ENCODE results near the gene FMO3. TPM values are rescaled to one million over a fixed set of nuclear protein-coding genes. Genes with fewer than 3 reads are reported as not detected.

The FMO3 gene
- total RNA-seq, 2 experiments from 2014 or later, result not detected

DNA sequence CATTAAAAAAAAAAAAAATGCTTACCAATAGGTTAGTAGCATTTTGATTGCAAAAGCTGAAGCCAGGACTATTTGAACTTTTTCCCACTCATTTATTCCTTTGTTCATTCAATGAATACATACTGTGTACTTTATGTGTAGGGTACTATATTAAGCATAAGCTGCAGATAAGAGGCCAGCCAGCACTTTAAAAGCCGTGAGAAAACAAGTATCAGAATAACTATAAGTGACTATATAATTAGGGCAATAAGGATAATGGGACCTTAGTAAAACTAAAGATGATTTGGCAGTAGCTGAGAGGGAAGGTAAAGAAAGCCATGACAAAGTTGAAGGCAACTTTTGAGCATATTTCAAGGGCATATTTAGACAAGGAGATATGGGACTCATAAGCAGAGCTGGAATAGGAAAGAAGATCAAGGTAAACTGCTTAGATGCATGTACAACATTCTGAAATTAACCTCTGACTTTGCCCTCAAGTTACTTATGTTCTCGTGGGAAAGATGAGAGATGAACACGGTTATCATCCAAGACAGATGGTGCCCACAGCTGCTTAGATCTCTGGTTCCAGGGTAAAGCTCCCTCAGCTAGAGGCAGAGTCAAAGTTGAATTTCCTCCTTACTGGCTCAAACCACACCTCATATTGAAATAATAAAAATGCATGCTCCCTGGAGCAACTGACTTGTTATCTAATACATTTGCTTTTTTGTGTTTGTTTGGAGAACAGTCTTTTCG is 50.4 kb downstream of the FMO3 start:
- no peaks in the 10 kb centered on the region for H3K36me3 Mint-ChIP-seq (ENCODE audit: low read depth)
- H3K27ac Mint-ChIP-seq, result no peak overlapping the region
- POLR2A ChIA-PET, result no interaction called here
- H3K9me3 Mint-ChIP-seq (ENCODE audit: low read depth), result no peaks in the 10 kb centered on the region
- H3K27me3 Mint-ChIP-seq, result peaks cover 7% of the 10 kb centered on the region
- intact Hi-C loops (cut with DNase I, micrococcal nuclease), result no loop called here
- DNase-seq (no peak), ATAC-seq (no peak)
- CTCF ChIA-PET, result interaction anchor here (0.6 to 1.0 kb wide), 2 partner anchors 19 to 33 kb away, joined by 3 read pairs; no protein-coding TSS in a partner anchor
- no peak overlapping the region for H3K4me3 Mint-ChIP-seq
- no peaks in the 10 kb centered on the region for H3K4me1 Mint-ChIP-seq

DNA sequence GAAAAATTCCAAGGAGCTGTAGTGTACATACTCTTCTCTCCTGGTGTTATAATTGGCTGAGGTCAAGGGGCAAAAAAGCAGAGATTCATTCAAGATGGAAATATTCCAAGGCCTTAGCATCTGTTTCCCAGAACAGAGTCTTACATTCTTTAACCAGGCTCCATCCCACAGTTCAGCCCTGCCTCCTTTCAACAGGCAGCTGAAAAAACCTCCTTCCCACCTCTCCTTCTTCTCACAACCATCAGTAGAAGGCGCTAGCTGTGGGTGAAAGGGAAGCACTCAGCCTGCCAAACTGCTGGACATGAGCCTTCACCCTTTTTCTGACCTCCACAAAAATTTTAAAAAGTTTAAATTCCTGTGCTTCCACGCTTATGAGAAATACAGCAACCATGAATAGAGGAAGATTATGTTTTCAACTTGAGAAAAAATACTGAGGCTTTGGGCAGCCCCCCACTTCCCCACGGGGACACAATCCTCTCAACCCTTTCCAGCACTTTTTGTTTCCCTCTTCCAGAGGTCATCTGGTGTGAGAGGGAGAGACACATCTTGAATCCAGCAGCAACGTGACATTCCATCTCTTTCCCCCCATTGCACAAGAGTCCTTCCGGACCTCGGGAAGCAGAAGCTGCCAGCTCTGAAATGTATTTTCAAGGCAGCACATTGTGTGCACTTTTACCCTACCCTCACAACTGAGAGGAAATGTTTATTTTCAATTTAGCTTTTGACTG is 51.1 kb downstream of the FMO3 start:
- Mint-ChIP-seq H3K36me3 (ENCODE audit: low read depth) (no peaks in the 10 kb centered on the region), H3K4me1 (no peaks in the 10 kb centered on the region), H3K9me3 (ENCODE audit: low read depth) (no peaks in the 10 kb centered on the region), H3K27me3 (peaks cover 7% of the 10 kb centered on the region), H3K4me3 (no peak overlapping the region), H3K27ac (no peak overlapping the region)
- DNase-seq (no peak), ATAC-seq (no peak)
- ChIA-PET CTCF (interaction anchor here (0.6 to 1.0 kb wide), 2 partner anchors 20 to 32 kb away, joined by 3 read pairs; no protein-coding TSS in a partner anchor), POLR2A (no interaction called here)
- intact Hi-C loops (cut with DNase I, micrococcal nuclease), result no loop called here

- no peak for ATAC-seq
- Mint-ChIP-seq H3K27me3 (peaks cover 7% of the 10 kb centered on the region), H3K9me3 (ENCODE audit: low read depth) (no peaks in the 10 kb centered on the region), H3K36me3 (ENCODE audit: low read depth) (no peaks in the 10 kb centered on the region), H3K4me1 (no peaks in the 10 kb centered on the region), H3K4me3 (no peak overlapping the region), H3K27ac (no peak overlapping the region)
- intact Hi-C loops (cut with DNase I, micrococcal nuclease), result no loop called here
- POLR2A ChIA-PET, result no interaction called here
- no peak for DNase-seq
- CTCF ChIA-PET, result interaction anchor here (0.6 to 1.0 kb wide), 2 partner anchors 11 to 169 kb away, joined by 3 read pairs; no protein-coding TSS in a partner anchor
Measured at GRCh38 chr1:171142416-171143385, 52.0 kb downstream of the FMO3 start.

GRCh38 chr1:171150156-171150555 is 59.5 kb downstream of the FMO3 start:
- no peak for ATAC-seq
- ChIA-PET CTCF (no interaction called here), POLR2A (no interaction called here)
- no peak for DNase-seq
- Mint-ChIP-seq H3K4me1 (no peaks in the 10 kb centered on the region), H3K27me3 (peaks cover 14% of the 10 kb centered on the region), H3K9me3 (ENCODE audit: low read depth) (no peaks in the 10 kb centered on the region), H3K27ac (no peak overlapping the region), H3K4me3 (no peak overlapping the region), H3K36me3 (ENCODE audit: low read depth) (no peaks in the 10 kb centered on the region)
- intact Hi-C loops (cut with DNase I, micrococcal nuclease), result no loop called here

DNA sequence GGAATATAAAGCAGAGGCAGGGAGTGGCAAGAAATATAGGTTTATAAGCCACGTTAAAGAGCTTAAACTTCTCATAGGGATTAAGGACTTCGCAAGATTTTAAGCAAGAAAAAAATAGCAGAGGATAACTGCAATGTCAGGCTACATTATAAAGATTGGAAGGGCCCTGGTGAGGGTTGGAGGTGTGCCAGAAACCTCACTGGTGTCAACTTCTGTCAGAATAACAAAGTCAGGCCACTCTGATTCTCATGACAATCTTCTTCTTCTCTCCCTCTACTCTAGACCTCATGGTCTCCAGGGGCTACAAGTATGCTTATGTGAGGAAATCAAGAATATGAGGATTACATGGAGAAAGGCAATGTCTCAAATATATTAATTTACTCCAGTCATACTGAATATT is 61.8 kb downstream of the FMO3 start:
- no peaks in the 10 kb centered on the region for H3K9me3 Mint-ChIP-seq (ENCODE audit: low read depth)
- intact Hi-C loops (cut with DNase I, micrococcal nuclease), result no loop called here
- DNase-seq (no peak), ATAC-seq (no peak)
- POLR2A ChIA-PET, result no interaction called here
- CTCF ChIA-PET, result interaction anchor here (1.5 kb wide), 1 partner anchor 9 kb away, joined by 3 read pairs; no protein-coding TSS in a partner anchor
- H3K36me3 Mint-ChIP-seq (ENCODE audit: low read depth), result no peaks in the 10 kb centered on the region
- H3K4me3 Mint-ChIP-seq, result no peak overlapping the region
- H3K27ac Mint-ChIP-seq, result no peak overlapping the region
- peaks cover 12% of the 10 kb centered on the region for H3K27me3 Mint-ChIP-seq
- no peaks in the 10 kb centered on the region for H3K4me1 Mint-ChIP-seq

DNA sequence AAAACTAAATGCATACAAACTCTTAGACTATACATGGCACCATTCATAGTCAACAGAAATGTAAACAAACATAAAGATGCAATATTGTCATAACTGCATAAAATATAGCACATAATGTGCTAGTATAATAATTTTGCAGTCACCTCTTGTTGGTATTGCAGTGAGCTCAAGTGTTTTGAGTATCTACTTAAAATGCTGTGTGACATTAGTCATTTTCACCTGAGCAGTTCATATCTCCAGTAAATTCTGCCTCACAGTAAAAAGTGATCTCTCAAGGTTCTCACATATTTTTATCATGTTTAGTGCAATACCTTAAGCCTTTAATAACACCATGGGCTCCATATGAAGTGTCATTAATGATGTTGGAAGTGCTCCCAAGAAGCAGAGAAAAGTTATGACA is 64.8 kb downstream of the FMO3 start:
- no peak for DNase-seq
- ChIA-PET POLR2A (no interaction called here), CTCF (no interaction called here)
- Mint-ChIP-seq H3K9me3 (ENCODE audit: low read depth) (no peaks in the 10 kb centered on the region), H3K36me3 (ENCODE audit: low read depth) (no peaks in the 10 kb centered on the region), H3K27ac (no peak overlapping the region), H3K4me1 (no peaks in the 10 kb centered on the region), H3K27me3 (peaks cover 5% of the 10 kb centered on the region), H3K4me3 (no peak overlapping the region)
- intact Hi-C loops (cut with DNase I, micrococcal nuclease), result no loop called here
- ATAC-seq, result no peak

- peaks cover 2% of the 10 kb centered on the region for H3K27me3 Mint-ChIP-seq
- H3K36me3 Mint-ChIP-seq (ENCODE audit: low read depth), result no peaks in the 10 kb centered on the region
- DNase-seq (no peak), ATAC-seq (no peak)
- no peaks in the 10 kb centered on the region for H3K9me3 Mint-ChIP-seq (ENCODE audit: low read depth)
- intact Hi-C loops (cut with DNase I, micrococcal nuclease), result no loop called here
- H3K4me3 Mint-ChIP-seq, result no peak overlapping the region
- H3K4me1 Mint-ChIP-seq, result no peaks in the 10 kb centered on the region
- CTCF ChIA-PET, result no interaction called here
- POLR2A ChIA-PET, result no interaction called here
- no peak overlapping the region for H3K27ac Mint-ChIP-seq
Measured at GRCh38 chr1:171158096-171158495, 67.4 kb downstream of the FMO3 start.

- ATAC-seq (no peak), DNase-seq (no peak)
- H3K9me3 Mint-ChIP-seq (ENCODE audit: low read depth), result no peaks in the 10 kb centered on the region
- intact Hi-C loops (cut with DNase I, micrococcal nuclease), result no loop called here
- H3K27me3 Mint-ChIP-seq, result peaks cover 2% of the 10 kb centered on the region
- no peaks in the 10 kb centered on the region for H3K36me3 Mint-ChIP-seq (ENCODE audit: low read depth)
- ChIA-PET POLR2A (no interaction called here), CTCF (no interaction called here)
- H3K27ac Mint-ChIP-seq, result no peak overlapping the region
- H3K4me1 Mint-ChIP-seq, result no peaks in the 10 kb centered on the region
- H3K4me3 Mint-ChIP-seq, result no peak overlapping the region
Measured at GRCh38 chr1:171158551-171158950, 67.8 kb downstream of the FMO3 start.

- intact Hi-C loops (cut with DNase I, micrococcal nuclease), result no loop called here
- H3K9me3 Mint-ChIP-seq (ENCODE audit: low read depth), result no peaks in the 10 kb centered on the region
- DNase-seq, result no peak
- no peak for ATAC-seq
- ChIA-PET POLR2A (no interaction called here), CTCF (no interaction called here)
- H3K27ac Mint-ChIP-seq, result no peak overlapping the region
- peaks cover 2% of the 10 kb centered on the region for H3K27me3 Mint-ChIP-seq
- H3K4me3 Mint-ChIP-seq, result no peak overlapping the region
- H3K4me1 Mint-ChIP-seq, result no peaks in the 10 kb centered on the region
- no peaks in the 10 kb centered on the region for H3K36me3 Mint-ChIP-seq (ENCODE audit: low read depth)
Measured at GRCh38 chr1:171159148-171159547, 68.4 kb downstream of the FMO3 start.

GRCh38 chr1:171160211-171160610 is 69.5 kb downstream of the FMO3 start:
- H3K27ac Mint-ChIP-seq, result no peak overlapping the region
- no peaks in the 10 kb centered on the region for H3K4me1 Mint-ChIP-seq
- H3K9me3 Mint-ChIP-seq (ENCODE audit: low read depth), result no peaks in the 10 kb centered on the region
- CTCF ChIA-PET, result no interaction called here
- no peak overlapping the region for H3K4me3 Mint-ChIP-seq
- peaks cover 3% of the 10 kb centered on the region for H3K27me3 Mint-ChIP-seq
- DNase-seq, result no peak
- intact Hi-C loops (cut with DNase I, micrococcal nuclease), result no loop called here
- H3K36me3 Mint-ChIP-seq (ENCODE audit: low read depth), result no peaks in the 10 kb centered on the region
- no peak for ATAC-seq
- POLR2A ChIA-PET, result no interaction called here

GRCh38 chr1:171160639-171161354 is 70.1 kb downstream of the FMO3 start:
- H3K9me3 Mint-ChIP-seq (ENCODE audit: low read depth), result no peaks in the 10 kb centered on the region
- DNase-seq, result no peak
- peaks cover 3% of the 10 kb centered on the region for H3K27me3 Mint-ChIP-seq
- no peak for ATAC-seq
- no peaks in the 10 kb centered on the region for H3K4me1 Mint-ChIP-seq
- no peak overlapping the region for H3K4me3 Mint-ChIP-seq
- CTCF ChIA-PET, result interaction anchor here (1.4 kb wide), 1 partner anchor 9 kb away, joined by 3 read pairs; no protein-coding TSS in a partner anchor
- H3K36me3 Mint-ChIP-seq (ENCODE audit: low read depth), result no peaks in the 10 kb centered on the region
- POLR2A ChIA-PET, result no interaction called here
- intact Hi-C loops (cut with DNase I, micrococcal nuclease), result no loop called here
- no peak overlapping the region for H3K27ac Mint-ChIP-seq

Data from activated CD4-positive, alpha-beta T cell treated with anti-CD3 and anti-CD28 coated beads for 36 hours (primary cell).